Testis (tissue), 3 donors: ENCODE data around the gene LARGE2. TPM values are rescaled to one million over a fixed set of nuclear protein-coding genes. Genes with fewer than 3 reads are reported as not detected.
"Not testable (repeated sequence)": the region's sequence is repeated elsewhere in the genome, so short reads cannot be mapped to it uniquely, and the experiment has no call there.

Source experiments
- DNase-seq: peaks from one replicate; pipeline ENCODE4 v3.0.0-alpha.2; 2019
- H3K27ac ChIP-seq, 2 donors: fragments of 200-600 bp; sonication (generic); one replicate each; pipeline ENCODE4 v1.5.1; 2019
- H3K27me3 ChIP-seq: fragments of 200-600 bp; sonication (generic); one replicate; pipeline ENCODE4 v1.5.1; 2019
- H3K36me3 ChIP-seq: fragments of 200-600 bp; sonication (generic); one replicate; pipeline ENCODE4 v1.5.1; 2017; ENCODE audit warnings: low read depth; ENCODE audit errors: missing control alignments
- H3K4me1 ChIP-seq: fragments of 200-600 bp; sonication (generic); one replicate; pipeline ENCODE4 v1.5.1; 2019
- H3K4me3 ChIP-seq, 2 donors: fragments of 200-600 bp; sonication (generic); one replicate each; pipeline ENCODE4 v1.5.1; 2017 to 2019
- H3K9me3 ChIP-seq: fragments of 200-600 bp; sonication (generic); one replicate; pipeline ENCODE4 v1.5.1; 2017
- POLR2A ChIP-seq: fragments of 450-650 bp; IDR thresholded peaks from one replicate; pipeline ENCODE4 v1.6.1; 2017; ENCODE audit warnings: antibody characterized with exemption, mild to moderate bottlenecking, moderate library complexity
- WGBS, 2 donors: methylation state at CpG; one replicate each; pipeline ENCODE4 v1.1.5; 2018; 5-methylcytosine and 5-hydroxymethylcytosine counted together
- intact Hi-C: fragments of 100-400 bp; cut with DNase I; formaldehyde crosslinking; loops from one replicate; pipeline ENCODE4 v1.15.1; 2023; ENCODE audit warnings: low total_unique reads
- polyA plus RNA-seq: library from polyadenylated mRNA; stranded (reverse); fragments of 350-450 nt; fragmentation: Illumina TruSeq; extraction: RNeasy Lipid Tissue Mini Kit (QIAGEN cat#74804); gene quantifications from one replicate; pipeline ENCODE4 v1.2.3, GENCODE V29; 2014; ENCODE audit warnings: low read depth, low replicate concordance; ENCODE audit not compliant: insufficient read depth
- total RNA-seq, 2 donors: library from RNA; depleted of rRNA; stranded (reverse); fragments of >200 nt; gene quantifications; one replicate each; pipeline ENCODE4 v1.2.3, GENCODE V29; 2016
- TF ChIP-seq, protein P1 (sequence below), 3 experiments: fragments of 450-650 bp in 2 of 3; fragments of 200-600 bp in 1 of 3; sonication (generic) in 1 of 3; IDR thresholded peaks; one replicate each; pipeline ENCODE4 v1.5.1; 2016 to 2019; ENCODE audit warnings: antibody characterized with exemption in 3 of 3, mild to moderate bottlenecking in 2 of 3, moderate library complexity in 1 of 3

Gene LARGE2
- total and polyA plus RNA-seq, 3 donors from 2014 or later, result 2.1 to 4.7 (median 3.4) TPM

DNA sequence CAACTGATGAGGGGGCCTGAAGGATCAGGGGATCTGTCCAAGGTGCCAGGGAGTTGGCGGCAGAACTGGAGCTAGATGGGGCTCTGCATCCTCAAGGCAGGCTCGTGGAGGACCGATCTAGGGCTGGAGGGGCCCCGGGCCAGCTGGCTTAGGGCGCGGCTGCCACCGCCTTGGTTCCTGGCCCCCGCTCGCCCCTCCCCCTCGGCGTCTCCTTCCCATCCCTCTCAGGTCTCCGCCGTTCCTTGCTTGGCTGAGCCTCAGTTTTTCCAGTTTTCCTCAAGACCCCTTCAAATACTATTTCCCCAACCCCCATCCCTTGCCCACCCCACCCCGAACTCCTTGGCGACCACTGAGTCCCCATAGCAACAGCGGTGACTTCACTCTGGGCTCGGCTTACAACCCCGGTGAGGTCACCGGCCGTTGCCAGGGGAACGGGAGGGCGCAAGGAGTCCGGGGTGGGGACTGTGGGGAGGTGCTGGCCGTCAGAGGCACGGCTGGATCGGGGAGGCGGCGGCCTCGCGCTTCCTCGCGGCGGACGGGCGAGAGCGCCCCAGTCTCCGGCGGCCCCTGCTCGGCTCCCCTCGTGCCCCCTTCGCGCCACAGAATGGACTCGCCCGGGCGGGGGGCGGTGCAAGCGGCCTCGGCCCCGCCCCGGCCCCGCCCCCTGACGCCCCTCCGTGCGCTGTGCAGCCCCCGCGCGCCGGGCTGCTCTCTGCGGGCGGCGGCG, 22.8 kb upstream of the LARGE2 start:
- WGBS, 2 donors, result 0% methylated on average over 24 of the region's 62 CpGs
- peak overlapping the region; percentile 54 to 67 for H3K4me3 ChIP-seq
- H3K27ac ChIP-seq, result peak overlapping the region in 1 of 2 donors; percentile 56

DNA sequence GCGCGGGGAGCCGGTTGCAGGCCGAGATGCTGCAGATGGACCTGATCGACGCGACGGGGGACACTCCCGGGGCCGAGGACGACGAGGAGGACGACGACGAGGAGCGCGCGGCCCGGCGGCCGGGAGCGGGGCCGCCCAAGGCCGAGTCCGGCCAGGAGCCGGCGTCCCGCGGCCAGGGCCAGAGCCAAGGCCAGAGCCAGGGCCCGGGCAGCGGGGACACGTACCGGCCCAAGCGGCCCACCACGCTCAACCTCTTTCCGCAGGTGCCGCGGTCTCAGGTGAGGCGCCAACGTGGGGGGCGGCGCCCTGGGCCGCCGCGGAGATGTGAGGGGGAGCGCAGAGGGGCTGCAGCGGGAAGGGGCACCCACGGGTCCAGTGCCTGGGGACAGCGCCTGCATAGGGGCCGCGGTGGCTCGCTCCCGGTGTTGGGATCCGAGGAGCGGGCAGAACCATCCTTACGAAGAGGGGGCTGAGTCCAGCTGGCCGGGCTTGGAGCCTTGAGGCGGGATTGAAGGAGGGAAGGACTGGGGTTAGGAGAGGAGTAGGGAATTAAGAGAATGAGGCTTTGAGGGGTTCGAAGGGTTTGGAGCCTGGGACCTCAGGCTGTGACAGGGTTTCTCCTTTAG, 22.2 kb upstream of the LARGE2 start:
- WGBS, 2 donors, result 3 to 10% methylated on average over 13 to 14 of the region's 59 CpGs
- H3K27ac ChIP-seq, result not testable (repeated sequence)

More for the DNA sequence above, 22.8 kb upstream of the LARGE2 start:
- intact Hi-C loops, result no loop called here
- Histone ChIP-seq H3K27me3 (no peaks in the 10 kb centered on the region), H3K36me3 (no peaks in the 10 kb centered on the region), H3K4me1 (peaks cover 25% of the 10 kb centered on the region), H3K9me3 (no peaks in the 10 kb centered on the region)
- TF ChIP-seq, protein P1, sequence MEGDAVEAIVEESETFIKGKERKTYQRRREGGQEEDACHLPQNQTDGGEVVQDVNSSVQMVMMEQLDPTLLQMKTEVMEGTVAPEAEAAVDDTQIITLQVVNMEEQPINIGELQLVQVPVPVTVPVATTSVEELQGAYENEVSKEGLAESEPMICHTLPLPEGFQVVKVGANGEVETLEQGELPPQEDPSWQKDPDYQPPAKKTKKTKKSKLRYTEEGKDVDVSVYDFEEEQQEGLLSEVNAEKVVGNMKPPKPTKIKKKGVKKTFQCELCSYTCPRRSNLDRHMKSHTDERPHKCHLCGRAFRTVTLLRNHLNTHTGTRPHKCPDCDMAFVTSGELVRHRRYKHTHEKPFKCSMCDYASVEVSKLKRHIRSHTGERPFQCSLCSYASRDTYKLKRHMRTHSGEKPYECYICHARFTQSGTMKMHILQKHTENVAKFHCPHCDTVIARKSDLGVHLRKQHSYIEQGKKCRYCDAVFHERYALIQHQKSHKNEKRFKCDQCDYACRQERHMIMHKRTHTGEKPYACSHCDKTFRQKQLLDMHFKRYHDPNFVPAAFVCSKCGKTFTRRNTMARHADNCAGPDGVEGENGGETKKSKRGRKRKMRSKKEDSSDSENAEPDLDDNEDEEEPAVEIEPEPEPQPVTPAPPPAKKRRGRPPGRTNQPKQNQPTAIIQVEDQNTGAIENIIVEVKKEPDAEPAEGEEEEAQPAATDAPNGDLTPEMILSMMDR (IDR thresholded peaks at IDR 0.05), result no peak
- TF ChIP-seq POLR2A, result no peak
- DNase-seq, result peak; percentile 89

DNA sequence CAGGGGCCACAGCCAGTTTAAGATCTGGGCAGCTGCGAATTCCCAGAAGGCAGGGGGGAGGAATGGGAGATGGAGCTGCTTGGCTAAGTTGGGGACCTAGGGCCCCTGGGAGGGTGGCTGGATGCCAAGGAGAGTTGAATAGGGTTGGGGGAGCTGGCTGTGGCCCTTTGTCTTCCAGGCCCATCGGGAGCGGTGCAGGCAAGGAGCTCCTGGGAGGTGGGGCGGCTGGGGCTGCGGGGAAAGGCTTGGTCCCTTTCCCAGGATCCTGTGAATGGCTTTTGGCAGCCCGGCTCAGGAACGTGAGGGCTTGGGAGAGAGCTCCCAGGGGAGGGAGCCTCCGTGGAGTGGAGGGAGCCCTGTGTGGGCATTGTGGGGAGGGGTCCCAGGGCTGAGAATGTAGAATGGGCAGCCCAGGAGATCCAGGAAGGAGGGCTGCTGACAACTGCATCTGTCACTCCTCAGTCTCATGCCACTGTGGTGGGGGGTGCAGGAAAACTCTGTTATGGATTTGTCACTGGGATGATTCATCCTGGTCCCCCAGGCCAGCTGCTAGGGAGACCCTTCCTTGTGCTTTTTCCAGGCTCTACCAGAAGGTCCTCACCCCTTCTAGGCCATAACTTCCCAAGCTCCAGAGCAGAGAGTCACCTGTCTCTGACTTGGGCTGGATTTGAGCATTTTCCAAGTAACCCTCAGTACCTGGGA, 21.4 kb upstream of the LARGE2 start:
- intact Hi-C loops, result no loop called here
- TF ChIP-seq, protein P1 (IDR thresholded peaks at IDR 0.05), result no peak
- TF ChIP-seq POLR2A, result no peak

More for the DNA sequence above, 22.2 kb upstream of the LARGE2 start:
- H3K4me3 ChIP-seq, result peak overlapping the region; percentile 54 to 67
- DNase-seq, intact Hi-C loops, H3K9me3 ChIP-seq, H3K36me3 ChIP-seq, H3K27me3 ChIP-seq: not testable (repeated sequence)
- H3K4me1 ChIP-seq, result peaks cover 25% of the 10 kb centered on the region

DNA sequence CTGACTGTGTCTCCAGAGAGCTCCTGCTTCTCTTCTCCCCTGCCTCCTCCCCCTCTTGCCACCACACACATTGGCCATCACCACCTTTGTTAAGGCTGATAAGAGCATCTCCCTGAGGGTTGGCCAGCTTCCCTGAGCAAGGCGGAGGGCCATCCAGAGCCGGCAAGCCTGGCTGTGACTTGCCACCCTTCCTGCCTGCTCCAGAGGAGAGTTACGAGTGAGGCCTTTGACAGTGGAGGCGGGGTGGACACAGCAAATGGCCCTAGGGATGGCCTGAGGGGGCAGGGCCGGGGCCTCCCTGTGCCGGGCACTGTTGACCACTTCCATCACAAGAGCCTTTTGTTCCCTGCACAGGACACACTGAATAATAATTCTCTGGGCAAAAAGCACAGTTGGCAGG, 20.8 kb upstream of the LARGE2 start:
- intact Hi-C loops, result no loop called here
- peaks cover 25% of the 10 kb centered on the region for H3K4me1 ChIP-seq
- no peak for DNase-seq
- H3K4me3 ChIP-seq, result no peak overlapping the region
- 67 to 84% methylated on average over 6 of the region's 6 CpGs for WGBS, 2 donors
- H3K27me3 ChIP-seq, result no peaks in the 10 kb centered on the region
- H3K36me3 ChIP-seq, result no peaks in the 10 kb centered on the region
- H3K9me3 ChIP-seq, result no peaks in the 10 kb centered on the region
- TF ChIP-seq, protein P1 (IDR thresholded peaks at IDR 0.05), result no peak
- no peak for TF ChIP-seq POLR2A
- no peak overlapping the region for H3K27ac ChIP-seq

More for the DNA sequence above, 21.4 kb upstream of the LARGE2 start:
- Histone ChIP-seq H3K4me1 (peaks cover 25% of the 10 kb centered on the region), H3K4me3 (peak overlapping the region; percentile 54 to 67), H3K27me3 (no peaks in the 10 kb centered on the region), H3K27ac (no peak overlapping the region), H3K36me3 (no peaks in the 10 kb centered on the region), H3K9me3 (no peaks in the 10 kb centered on the region)
- peak; percentile 48 for DNase-seq
- WGBS, 2 donors, result 7 to 14% methylated on average over 8 of the region's 8 CpGs
